NK-92 treated with Interleukin-12 subunit alpha and Interleukin-12 subunit beta, amount 100 ng/mL, for 24 hours (cell line): ENCODE data around the gene TCP11L1.

Experiments
- DNase-seq: peaks from one replicate; lab custom pipeline; 2025; lab: John Stamatoyannopoulos, UW

TCP11L1 gene, protein sequence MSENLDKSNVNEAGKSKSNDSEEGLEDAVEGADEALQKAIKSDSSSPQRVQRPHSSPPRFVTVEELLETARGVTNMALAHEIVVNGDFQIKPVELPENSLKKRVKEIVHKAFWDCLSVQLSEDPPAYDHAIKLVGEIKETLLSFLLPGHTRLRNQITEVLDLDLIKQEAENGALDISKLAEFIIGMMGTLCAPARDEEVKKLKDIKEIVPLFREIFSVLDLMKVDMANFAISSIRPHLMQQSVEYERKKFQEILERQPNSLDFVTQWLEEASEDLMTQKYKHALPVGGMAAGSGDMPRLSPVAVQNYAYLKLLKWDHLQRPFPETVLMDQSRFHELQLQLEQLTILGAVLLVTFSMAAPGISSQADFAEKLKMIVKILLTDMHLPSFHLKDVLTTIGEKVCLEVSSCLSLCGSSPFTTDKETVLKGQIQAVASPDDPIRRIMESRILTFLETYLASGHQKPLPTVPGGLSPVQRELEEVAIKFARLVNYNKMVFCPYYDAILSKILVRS

DNA sequence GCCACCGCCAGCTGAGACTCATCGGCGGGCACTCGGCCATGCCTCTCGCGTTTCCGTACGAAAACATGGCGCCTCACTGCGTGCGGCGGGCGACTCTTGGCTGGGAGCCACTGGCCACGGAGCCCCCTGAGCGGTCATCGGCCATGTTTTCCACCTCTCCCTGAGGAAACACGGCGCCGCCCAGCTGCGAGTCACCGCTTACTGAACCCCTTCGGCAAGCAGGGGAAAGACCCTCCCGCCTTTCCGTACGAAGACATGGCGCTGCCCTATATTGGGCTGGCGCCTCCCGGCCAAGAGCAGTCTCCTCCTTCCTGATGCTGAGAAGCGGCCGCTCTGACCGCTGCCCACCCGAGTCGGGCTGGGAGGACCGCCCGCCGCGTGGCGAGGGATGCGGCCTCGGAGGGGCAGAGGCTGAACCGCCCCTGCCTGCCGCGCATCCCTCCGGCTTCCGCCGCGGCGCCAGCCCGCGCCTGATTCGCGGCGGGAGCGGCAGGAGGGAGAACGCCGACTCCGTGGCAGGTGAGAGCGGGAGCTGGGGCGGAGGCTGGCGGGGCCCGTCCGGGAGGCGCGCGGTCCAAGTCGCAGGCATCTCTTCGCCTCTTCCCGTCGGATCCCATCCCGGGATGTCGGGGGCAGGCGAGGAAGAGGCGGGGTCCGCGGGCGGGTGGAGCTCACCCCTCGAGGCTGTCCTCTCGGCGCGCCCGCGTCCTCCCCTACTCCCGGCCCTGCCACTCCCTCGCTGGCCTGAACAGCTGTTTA lies at the start of gene TCP11L1:
TSS of gene TCP11L1 (plus strand) at position 299 of the 759 bp plus-strand sequence. CDS start 4,202 bp downstream, outside the sequence.
- DNase-seq = peak; percentile 68

DNA sequence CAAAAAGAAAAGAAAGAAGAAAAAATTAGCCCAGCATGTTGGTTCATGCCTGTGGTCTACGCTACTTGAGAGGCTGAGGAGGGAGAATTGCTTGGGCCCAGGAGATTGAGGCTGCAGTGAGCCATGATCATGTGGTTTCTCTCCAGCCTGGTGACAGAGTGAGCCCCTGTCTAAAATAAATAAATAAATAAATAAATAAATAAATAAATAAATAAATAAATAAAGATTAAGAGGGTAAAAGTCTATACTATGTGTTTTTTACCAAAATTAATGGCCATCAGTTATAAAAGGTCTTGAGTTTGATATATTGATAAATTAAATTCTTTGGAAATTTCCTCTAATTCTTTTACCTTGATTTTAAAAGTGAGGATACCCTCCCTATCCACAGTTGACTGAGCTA lies 48.9 kb upstream of the TCP11L1 start:
- DNase-seq = no peak

DNA sequence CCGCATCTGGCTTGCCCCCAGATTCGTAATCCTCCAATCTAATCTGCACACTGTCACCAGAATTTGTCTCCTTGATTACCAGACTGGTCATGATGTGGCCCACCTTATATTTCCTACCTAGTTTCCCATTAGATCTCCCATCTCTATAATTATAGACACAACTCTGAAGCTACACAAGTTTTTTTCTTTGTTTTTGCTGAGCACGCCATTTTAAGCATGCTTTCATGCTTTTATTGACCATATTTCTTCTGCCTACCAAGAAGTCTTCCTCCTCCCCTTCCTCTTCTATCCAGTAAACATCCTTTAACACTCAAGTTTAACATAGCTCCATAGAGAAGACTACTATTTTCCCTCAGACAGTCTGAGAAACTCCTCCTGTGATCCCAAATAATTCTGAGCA lies 47.9 kb upstream of the TCP11L1 start:
- no peak for DNase-seq

DNA sequence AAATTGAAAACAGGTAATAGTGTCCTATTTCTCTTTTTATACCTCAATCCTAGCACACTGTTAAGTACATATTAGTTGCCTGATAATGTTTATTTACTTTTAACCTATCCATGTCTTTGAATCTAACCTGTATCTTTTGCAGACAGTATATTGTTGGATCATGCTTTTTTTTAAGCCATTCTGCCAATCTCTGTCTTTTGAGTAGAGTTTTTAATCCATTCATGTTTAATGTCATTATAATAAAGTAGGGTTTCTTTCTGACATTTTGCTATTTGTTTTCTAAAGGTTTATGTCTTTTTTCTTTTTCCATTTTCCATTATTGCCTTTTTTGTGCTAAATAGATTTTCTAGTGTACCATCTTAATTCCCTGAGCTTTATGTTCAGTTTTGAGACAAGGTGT lies 47.5 kb upstream of the TCP11L1 start:
- no peak for DNase-seq

DNA sequence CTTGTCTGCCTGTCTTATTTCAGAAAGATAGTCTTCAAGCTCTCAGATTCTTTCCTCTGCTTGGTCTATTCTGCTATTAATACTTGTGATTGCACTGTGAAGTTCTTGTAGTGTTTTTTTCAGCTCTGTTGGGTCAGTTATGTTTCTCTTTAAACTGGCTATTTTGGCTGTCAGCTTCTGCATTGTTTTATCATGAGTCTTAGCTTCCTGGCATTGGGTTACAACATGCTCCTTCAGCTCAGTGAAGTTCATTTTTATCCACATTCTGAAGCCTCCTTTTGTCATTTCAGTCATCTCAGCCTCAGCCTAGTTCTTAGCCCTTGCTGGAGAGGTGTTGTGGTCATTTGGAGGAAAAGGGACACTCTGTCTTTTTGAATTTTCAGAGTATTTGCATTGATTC lies 39.2 kb upstream of the TCP11L1 start:
- no peak for DNase-seq

DNA sequence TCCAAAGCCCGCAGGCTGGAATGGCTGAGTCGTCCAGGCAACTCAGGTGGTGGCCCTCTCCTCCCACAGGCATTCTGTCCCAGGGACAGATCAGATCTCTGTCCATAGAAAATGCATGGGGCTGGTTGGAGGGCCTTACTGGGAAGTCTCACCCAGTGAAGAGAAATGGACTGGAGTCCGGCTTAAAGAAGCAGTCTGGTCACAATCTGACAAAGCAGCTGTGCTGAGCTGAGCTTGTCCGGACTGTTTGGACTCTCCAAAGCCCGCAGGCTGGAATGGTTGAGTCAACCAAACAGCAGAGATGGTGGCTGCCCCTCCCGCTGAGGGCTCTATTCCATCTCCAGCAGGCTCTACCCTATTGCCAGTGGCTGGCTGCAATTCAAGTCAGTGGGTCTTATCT lies 38.1 kb upstream of the TCP11L1 start:
- no peak for DNase-seq

DNA sequence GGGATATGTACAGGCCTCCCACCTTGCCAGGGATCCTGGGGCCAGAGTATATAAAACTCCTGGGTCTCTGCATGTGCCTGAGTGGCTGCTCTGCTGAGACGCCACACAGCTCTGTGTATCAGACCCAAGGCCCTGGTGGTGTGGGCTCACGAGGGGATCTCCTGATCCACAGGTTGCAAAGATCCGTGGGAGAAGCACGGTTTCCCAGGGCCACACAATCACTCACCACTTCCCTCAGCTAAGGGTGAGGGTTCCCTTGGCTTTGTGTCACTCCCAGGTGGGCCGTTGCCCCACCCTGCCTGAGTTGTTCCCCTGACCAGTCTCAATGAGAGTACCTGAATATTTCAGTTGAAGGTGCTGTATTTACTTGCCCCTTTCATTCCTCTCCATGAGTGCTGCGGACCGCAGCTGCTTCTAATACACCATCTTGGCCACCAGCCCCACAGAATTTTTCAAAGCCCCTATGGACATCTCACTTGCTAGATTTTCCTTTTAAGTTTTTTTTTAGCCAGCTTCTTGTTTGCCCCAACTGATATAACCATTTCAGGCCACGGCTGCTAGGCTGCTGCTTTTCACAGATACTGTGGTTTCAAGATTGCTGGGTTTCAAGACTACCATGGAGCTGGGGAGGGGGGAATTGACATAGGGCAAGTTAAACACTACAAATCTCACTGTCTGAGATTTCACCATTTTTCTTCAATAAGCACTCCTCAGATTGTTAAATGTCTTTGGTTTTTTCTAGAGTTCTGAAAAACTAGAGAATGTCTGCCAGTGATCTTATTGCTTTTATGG lies 37.4 kb upstream of the TCP11L1 start:
- DNase-seq = no peak

DNA sequence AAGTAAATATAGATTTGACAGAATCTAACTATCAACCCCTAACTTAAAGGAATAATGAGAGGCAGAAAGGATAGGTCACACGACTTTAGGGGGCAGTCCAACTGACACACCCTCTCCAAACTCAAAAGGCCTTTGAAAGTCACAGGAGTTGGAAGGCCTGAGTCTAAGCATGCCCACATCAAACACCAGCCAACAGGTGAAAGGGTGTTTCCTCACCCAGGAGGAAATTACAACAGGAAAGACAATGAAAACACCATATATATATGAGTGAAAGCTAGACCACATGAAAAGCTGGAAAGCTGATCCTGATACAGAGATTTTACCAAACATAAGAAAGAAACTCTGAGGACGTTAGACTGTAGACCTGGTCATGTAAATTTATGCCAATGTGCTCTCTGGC lies 34.2 kb upstream of the TCP11L1 start:
- no peak for DNase-seq

DNA sequence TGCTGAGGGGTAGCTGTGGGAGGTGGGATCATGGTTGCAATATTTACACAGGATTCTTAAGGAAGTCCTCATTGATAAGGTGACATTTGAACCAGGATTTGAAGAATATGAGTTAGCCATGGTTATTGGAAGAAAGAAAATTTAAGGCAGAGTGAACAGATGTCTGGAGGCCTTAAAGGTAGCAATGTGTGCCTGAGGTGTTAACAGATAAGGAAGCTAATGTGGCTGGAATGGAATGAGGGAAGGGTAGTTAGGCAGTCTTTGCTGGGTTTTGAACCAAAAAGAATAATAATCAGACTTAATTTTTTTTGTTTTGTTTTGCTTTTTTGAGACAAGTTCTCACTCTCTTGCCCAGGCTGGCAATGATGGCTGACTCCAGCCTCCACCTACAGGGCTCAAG lies 33.4 kb upstream of the TCP11L1 start:
- no peak for DNase-seq

DNA sequence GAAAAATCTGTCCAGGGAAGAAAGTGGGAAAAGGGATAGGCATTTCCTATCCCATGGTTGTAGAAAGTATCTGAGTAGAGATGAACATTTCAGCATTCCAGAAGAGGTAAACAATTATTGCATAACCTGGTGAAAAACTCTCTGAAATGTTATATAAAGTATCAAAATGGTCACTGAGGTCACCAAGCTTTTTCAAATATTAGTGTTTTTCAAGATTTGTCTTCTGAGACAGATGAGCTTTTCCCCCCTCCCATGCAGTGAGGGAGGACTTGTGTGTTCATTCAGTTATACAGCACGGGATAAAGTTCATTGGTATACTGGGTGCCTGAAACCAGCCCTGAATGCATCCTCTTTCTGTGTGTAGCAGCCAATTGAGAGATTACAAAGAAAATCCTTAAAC lies 25.6 kb upstream of the TCP11L1 start:
- no peak for DNase-seq

DNA sequence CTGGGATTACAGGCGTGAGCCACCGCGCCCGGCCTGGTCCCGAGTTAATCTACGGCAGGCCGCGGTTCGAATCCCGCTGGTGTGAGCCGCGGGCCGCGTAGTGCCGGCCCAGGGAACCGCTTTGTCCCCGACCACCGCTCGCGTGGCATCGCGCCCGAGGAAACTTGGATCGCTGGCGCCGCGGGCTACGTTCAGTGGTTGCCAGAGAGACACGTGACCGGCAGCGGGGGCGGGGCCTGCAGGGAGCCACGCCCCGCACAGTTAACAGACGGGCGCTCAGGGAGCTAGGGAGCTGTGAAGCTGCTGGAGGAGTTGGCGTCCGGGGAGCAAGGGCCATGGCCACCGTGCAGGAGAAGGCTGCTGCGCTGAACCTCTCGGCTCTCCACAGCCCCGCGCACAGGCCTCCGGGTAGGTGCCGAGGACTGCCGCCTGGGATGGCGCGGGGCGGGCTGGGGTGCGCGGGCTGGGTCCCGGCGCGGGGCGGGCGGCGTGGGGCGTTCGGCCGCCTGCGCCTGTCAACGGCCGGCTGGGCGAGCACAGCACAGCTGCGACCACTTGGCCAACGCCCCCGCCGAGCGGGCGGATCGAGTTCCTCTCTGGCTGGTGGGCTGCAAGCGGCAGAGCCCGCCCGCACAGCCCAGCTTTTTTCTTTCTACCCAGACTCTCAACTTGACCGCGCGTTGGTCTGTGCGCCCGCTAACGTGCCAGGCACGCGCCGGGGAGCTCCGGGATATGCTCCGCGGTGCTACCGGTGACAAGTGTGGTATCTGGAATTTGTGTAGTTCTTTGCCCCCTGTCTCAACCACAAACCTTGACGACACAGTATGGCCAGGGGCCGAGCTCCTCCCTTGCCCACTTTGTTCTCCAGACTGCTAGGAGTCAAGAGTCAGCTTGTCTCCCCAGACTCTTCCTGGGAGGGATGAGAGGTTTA lies 23.5 kb upstream of the TCP11L1 start, which contains the start of gene DEPDC7:
TSS of gene DEPDC7 (plus strand) at position 258 of the 931 bp plus-strand sequence. CDS start at position 336, 78 bp downstream.
- DNase-seq = no peak

DNA sequence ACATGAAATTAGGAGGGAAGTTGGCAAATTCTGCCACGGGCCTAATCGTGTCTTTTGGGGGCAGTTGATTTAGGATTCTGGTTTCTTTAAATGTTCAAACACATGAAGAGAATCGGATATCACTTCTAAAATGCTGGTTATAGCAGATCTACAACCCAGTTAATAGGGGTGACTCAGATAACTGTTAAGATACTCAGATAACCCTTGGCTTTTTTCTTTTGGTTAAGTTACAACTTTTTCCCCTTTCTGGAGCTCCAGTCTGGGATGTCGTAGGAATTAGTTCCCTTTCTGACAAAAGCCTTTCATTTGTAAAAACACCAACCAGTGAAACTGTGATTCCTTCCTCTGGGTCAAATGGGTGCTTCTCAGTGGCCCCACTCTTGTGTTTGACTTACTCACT lies 22.7 kb upstream of the TCP11L1 start:
- no peak for DNase-seq

DNA sequence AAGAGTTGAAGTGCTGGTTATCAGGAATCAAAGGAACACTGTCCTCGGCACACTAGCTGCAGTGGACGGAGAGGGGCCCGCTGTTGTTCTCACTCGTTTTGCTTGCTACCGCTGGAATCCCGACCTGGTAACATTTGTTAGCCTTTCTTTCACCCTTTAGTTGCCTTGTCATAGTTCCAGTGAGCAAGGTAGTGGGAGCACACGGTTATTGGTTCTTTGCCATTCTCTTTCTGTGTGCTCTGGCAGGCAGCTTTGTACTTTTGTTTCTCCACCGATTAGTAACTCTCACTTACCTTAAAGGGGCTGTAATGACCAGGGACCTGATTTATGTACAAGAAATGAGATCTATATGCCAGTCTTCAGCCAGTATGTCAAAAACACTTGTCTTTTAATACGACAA lies 21.9 kb upstream of the TCP11L1 start:
- DNase-seq = no peak

DNA sequence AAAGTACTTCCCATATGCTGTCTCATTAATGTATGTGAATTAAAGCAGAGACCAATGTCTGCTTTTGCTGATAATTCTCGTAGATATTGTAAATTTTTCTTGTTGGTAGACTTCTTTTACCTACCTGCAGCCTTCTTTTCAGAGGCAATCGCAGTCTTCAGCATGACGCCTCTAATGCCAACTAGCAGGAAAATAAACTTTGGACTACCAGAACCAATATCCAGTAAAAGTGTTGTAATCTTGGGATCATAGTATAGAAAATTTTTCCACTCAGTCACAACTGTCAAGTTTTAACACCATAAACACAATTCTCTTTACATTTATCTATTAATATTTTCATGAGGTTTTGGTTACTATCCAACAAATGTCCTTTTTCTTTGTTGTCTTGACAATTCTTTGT lies 21.4 kb upstream of the TCP11L1 start:
- no peak for DNase-seq

DNA sequence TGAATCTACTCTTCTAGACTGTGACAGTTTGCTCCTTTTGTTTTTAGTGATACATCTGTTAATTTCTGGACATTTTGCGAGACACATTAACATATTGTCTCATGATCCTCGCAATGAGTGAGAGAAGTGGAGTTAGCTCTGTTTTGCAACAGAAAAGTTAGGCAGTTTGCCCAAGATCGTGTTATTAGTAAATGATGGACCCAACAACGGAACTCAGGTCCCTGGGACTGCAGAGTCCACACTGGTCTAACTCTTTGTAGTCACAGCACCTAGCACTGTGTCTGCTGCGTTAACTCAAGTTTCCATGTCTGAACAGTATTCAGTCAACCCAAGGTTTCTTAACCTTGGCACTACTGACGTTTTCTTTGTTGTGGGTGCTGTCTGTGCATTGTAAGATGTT lies 20.5 kb upstream of the TCP11L1 start:
- DNase-seq = no peak

DNA sequence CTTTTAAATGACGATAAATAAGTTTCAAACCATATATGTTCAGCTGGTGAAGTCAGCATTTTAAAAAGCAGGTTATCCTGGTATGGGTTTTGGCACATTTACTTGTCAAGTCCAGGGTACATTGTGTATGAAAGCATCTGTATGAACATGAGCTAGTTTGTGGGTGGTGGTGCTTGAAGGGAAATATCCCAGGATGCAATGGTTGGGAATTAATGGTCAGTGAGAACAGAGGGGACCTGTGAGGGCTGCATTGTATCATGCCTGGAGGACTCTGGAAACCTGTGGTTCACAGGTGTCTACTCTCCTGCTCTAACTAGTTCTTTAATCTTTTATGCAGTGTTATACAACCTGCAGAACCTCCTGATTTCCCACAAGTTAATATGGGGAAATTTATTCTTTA lies 17.9 kb upstream of the TCP11L1 start:
- DNase-seq = no peak

DNA sequence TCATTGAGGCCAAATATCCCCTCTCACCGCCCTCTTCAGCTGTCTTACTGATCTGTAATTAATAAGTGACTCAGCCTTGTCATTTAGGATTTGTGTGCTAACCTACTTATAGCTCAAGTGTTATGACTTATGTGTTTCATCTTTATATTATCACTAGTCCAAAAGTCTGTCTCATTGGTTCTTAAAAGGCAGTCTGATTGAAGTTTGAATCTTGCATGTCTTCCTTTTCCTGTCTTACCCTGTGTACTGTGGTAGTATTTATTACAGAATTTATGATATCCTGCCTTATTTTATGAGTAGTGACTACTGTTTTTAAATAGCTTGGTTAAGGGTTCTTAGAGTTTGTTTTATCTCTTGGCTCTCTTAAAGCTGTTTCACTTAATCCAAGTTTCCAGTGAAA lies 17.4 kb upstream of the TCP11L1 start:
- no peak for DNase-seq

DNA sequence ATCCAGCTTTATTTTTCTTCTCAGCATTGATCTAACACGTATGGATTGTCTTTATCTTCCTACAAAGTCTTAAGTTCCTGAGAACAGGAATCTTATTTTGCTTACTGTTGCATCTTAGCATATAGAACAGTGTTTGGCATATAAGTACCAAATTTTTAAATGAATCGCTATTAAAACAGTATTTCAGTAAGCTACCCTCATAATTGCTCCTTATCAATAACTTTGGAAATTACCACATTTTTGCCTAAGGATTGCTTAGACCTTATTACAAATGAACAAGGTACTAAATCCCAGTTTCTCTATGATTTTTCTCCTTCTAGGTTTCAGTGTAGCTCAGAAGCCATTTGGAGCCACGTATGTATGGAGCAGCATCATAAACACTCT lies 14.0 kb upstream of the TCP11L1 start:
- DNase-seq = no peak

DNA sequence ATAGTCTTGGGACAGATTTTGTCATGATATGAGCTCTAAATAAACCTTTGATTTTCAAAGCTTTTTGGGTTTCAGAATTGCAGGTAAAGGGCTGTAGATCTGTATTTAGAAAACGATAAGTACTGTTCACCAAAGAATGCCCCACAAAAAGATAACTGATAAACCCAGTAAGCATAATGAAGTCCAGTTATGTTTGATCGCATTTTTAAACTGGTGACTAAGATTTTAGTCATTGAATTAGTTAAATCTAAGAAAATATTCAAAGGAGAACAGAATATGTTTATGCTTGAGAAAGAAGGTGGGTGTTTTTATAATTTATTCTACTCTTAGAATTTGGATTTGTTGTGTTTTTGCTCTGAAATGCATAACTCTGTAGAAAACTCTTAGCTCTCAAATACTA lies 12.1 kb upstream of the TCP11L1 start:
- DNase-seq = no peak

DNA sequence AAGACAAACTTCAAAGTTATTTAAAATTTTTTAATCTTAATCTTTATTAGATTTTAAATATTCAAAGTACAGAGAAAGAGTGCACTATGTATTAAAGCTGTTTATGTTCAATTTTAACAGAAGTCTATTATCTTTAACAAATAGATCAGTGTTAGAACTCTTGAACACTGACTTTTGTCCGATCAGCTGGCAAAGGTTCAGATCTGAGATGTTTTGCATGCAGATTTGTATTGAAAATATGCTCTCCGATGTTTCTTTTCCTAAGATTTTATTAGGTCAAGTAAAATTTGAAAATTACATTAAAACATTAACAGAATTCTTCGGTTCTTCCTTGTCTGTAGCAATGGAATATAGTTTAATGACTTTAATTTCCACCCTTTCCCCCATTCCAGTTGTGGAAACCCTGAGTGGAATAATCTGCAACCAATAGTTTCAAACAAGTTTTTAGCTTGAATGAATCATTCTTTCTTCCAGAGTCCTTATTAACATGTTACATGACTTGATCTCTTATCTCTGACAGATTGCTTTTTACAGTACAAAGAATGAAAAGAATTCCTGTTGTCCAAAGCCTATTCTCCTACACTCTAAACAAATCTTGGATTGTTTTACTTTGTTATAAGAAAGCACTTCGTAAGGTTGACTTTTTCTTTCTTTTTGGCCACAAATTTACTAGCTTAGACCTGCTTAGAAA lies 11.4 kb upstream of the TCP11L1 start:
- no peak for DNase-seq

DNA sequence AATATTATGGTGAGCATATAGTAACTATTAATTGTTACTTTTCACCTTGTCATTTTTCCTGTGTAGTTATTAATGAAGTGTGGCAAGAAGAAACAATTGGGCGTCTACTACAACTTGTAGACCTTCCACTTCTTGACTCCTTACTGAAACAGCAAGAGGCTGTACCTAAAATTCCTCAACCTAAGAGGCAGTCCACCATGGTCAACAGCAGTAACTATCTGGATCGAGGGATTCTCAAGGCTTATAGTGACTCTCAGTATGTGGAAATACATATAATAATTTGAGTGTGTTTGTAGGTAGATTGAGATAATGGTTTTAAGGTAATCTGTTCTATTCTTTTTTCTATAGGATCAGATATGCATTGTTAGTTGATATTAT lies 10.8 kb upstream of the TCP11L1 start:
- DNase-seq = no peak
